ENCODE measurements around the gene CEP44.

Gene CEP44

DNA sequence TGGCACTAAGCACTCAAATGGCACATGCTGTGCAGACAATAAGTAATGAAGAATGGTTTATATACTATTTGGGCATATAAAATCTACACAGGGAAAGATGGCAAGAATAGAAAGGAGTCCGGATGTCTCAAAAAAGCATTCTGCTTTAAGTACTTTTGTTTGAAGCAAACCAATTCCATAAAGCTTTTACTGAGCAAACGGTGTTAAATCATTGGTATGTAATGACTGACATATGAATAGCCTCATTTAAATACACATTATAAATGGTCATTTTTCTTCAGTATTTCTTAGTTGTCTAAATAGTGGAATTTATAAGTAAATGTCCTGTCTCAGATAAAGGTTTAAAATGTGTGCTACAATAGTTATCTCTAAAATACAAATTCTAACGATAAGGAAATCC, 6.3 kb upstream of the CEP44 start:
- DNase-seq (ENCODE audit: extremely low read depth, low read depth), result no peak
- H3K4me3 ChIP-seq (replicated peaks; ENCODE audit: low read depth, low read length), result no peak overlapping the region
- TF ChIP-seq, protein P1, sequence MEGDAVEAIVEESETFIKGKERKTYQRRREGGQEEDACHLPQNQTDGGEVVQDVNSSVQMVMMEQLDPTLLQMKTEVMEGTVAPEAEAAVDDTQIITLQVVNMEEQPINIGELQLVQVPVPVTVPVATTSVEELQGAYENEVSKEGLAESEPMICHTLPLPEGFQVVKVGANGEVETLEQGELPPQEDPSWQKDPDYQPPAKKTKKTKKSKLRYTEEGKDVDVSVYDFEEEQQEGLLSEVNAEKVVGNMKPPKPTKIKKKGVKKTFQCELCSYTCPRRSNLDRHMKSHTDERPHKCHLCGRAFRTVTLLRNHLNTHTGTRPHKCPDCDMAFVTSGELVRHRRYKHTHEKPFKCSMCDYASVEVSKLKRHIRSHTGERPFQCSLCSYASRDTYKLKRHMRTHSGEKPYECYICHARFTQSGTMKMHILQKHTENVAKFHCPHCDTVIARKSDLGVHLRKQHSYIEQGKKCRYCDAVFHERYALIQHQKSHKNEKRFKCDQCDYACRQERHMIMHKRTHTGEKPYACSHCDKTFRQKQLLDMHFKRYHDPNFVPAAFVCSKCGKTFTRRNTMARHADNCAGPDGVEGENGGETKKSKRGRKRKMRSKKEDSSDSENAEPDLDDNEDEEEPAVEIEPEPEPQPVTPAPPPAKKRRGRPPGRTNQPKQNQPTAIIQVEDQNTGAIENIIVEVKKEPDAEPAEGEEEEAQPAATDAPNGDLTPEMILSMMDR (IDR thresholded peaks at IDR 0.05; ENCODE audit: low read depth, low read length, missing control alignments), result no peak

DNA sequence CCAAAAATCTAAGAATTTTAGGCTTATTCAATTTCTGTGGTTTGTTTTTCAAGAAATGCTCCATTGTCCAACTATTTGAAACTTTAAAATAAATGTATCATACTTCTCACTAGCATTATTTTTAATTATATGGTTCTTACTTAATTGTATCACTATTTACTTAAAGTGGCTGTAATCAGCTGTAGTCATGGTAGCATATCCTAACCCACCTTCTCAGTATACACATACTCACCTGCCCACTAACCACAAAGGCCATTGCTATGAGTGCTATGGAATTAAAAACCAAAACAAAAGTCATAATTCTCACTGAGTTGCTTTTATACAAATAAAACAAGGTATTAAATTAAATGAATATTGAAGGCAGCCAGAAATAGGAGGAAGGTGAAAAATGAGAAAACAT, 5.2 kb upstream of the CEP44 start:
- H3K4me3 ChIP-seq (replicated peaks; ENCODE audit: low read depth, low read length), result no peak overlapping the region
- TF ChIP-seq, protein P1 (IDR thresholded peaks at IDR 0.05; ENCODE audit: low read depth, low read length, missing control alignments), result no peak
- DNase-seq (ENCODE audit: extremely low read depth, low read depth), result no peak

DNA sequence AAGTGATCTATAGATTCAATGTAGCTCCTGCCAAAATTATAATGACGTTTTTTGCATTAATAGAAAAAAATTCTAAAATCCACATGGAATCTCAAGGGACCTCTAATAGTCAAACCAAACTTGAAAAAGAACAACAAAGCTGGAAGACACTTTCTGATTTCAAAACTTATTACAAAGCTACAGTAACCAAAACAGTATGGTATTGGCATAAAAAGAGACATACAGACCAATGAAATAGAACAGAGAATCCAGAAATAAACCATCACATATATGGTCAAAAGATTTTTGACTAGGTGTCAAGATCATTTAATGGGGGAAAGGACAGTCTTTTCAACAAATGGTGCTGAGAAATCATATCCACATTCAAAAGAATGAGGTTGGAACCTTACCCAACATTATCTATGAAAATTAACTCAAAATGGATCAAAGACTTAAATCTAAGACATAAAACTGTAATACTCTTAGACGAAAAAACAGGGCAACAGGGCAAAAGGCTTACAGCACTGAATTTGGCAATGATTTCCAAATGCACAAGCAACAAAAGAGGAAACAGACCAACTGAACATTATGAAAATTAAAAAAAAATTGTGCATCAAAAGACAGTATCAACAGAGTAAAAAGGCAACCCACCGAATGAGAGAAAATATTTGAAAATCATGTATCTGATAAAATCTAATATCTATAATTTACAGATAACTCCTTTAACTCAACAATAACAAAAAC, 4.1 kb upstream of the CEP44 start:
- DNase-seq (ENCODE audit: extremely low read depth, low read depth), result no peak
- no peak overlapping the region for H3K4me3 ChIP-seq (replicated peaks; ENCODE audit: low read depth, low read length)
- TF ChIP-seq, protein P1 (IDR thresholded peaks at IDR 0.05; ENCODE audit: low read depth, low read length, missing control alignments), result no peak

DNA sequence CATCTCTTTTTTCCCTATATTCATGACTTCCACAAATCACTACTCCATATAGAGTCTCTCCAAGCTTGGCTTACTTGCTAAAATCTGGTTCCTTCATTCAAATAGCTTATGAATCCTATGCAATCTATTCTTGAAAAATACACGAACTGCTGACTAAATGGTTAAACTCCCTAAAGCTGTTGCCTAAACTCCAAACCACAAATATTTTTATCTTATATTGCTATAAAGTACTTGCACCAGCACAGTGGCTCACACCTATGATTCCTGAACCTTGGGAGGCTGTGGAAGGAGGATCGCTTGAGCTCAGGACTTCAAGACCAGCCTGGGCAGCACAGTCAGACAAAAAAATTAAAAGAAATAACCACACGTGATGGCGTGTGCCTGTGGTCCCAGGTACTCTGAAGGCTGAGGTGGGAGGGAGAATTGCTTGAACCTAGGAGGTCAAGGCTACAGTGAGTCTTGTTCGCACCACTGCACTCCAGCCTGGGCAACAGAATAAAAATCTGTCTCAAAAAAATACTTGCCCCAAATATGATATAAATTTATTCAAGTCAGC, 2.5 kb upstream of the CEP44 start:
- TF ChIP-seq, protein P1 (IDR thresholded peaks at IDR 0.05; ENCODE audit: low read depth, low read length, missing control alignments), result no peak
- DNase-seq (ENCODE audit: extremely low read depth, low read depth), result no peak
- no peak overlapping the region for H3K4me3 ChIP-seq (replicated peaks; ENCODE audit: low read depth, low read length)

DNA sequence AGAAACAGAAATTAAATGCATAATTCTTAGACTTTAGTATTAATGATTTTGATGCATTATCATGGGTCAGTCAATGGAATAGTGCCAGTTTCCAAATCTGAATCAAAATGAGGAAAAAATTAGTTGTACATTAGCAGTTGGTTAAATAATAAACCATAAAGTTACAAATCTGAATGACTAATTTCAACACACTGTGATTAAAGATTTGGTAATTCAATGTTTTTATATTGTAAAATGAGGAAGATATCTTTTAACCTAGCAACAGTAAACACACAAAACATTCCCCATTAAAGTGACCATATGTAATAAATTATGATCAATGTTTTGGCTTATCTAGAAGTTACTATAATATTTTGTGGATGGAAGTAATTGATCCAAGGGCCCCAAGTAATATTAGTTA, 1.8 kb upstream of the CEP44 start:
- no peak for DNase-seq (ENCODE audit: extremely low read depth, low read depth)
- TF ChIP-seq, protein P1 (IDR thresholded peaks at IDR 0.05; ENCODE audit: low read depth, low read length, missing control alignments), result no peak
- H3K4me3 ChIP-seq (replicated peaks; ENCODE audit: low read depth, low read length), result peak overlapping the region; percentile 60; the same call in 1 of the 2 replicates

DNA sequence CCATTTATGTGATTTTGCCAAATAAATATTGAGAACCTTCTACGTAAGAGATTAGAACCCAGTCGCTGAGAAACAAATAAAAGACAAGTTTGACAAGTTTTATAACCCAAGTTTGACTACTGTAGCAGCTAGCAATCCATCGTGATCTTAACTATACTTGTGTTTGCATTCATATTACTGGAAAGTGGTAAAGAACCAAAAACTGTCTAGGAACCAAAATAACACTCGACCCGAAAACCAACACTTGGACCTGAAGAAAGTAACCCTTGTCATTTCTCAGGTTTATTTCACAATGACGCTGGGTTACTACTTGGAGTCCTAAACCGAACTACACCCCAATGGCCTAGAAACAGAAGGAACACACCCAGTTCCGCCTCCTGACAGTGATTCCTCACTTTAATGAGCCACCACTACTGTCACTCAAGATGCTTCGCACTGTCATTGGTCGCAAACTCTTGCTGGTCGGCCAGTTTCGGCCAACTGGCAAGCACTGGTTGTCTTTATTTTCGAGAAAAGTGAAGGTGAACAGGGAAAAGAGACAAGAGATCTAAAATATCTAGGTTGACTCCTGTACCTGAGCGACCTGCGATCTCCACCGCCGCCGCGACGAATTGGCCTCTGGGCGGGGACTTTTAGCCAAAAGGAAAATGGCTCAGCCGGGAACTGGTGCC, 740 bp upstream of the CEP44 start:
- H3K4me3 ChIP-seq (replicated peaks; ENCODE audit: low read depth, low read length), result peak overlapping the region; percentile 60
- peak; percentile 81 for DNase-seq (ENCODE audit: extremely low read depth, low read depth)
- TF ChIP-seq, protein P1 (IDR thresholded peaks at IDR 0.05; ENCODE audit: low read depth, low read length, missing control alignments), result no peak
